DND-41 (cell line): ENCODE measurements around the gene RAI1.

ENCODE experiments used
- EZH2 ChIP-seq: IDR thresholded peaks from 3 replicates; pipeline ENCODE4 v1.6.1; 2012; ENCODE audit warnings: borderline replicate concordance, low read depth, mild to moderate bottlenecking, moderate library complexity, low read length, inconsistent platforms; ENCODE audit not compliant: severe bottlenecking
- TF ChIP-seq, protein P1 (sequence below): IDR thresholded peaks from 2 replicates; pipeline ENCODE4 v1.5.1; 2012; ENCODE audit warnings: borderline replicate concordance, low read length, moderate library complexity, mild to moderate bottlenecking; ENCODE audit not compliant: poor library complexity, severe bottlenecking; ENCODE audit errors: extremely low read depth

DNA sequence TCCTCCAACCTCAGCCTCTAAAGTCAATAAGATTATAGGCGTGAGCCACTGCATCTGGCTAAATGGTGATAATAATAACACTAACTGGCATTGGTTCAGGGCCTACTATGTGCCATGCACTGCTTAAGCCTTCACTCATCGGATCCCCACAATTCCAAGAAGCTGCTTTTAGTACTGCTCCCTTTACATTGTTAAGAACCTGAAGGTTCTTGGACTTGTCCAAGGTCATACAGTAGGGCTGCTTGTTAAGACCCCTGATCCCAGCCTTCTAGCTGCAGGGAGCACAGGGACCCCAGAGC lies 149.0 kb downstream of the RAI1 start:
- TF ChIP-seq, protein P1, sequence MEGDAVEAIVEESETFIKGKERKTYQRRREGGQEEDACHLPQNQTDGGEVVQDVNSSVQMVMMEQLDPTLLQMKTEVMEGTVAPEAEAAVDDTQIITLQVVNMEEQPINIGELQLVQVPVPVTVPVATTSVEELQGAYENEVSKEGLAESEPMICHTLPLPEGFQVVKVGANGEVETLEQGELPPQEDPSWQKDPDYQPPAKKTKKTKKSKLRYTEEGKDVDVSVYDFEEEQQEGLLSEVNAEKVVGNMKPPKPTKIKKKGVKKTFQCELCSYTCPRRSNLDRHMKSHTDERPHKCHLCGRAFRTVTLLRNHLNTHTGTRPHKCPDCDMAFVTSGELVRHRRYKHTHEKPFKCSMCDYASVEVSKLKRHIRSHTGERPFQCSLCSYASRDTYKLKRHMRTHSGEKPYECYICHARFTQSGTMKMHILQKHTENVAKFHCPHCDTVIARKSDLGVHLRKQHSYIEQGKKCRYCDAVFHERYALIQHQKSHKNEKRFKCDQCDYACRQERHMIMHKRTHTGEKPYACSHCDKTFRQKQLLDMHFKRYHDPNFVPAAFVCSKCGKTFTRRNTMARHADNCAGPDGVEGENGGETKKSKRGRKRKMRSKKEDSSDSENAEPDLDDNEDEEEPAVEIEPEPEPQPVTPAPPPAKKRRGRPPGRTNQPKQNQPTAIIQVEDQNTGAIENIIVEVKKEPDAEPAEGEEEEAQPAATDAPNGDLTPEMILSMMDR, result no peak
- TF ChIP-seq EZH2, result no peak
